Testis (tissue), 2 donors: Measurements from ENCODE around the gene ULK3.

ENCODE experiments used
- CTCF ChIP-seq, 3 experiments: fragments of 450-650 bp in 2 of 3; fragments of 200-600 bp in 1 of 3; sonication (generic) in 1 of 3; IDR thresholded peaks; one replicate each; pipeline ENCODE4 v1.5.1; 2016 to 2019; ENCODE audit warnings: antibody characterized with exemption in 3 of 3, mild to moderate bottlenecking in 2 of 3, moderate library complexity in 1 of 3
- POLR2A ChIP-seq: fragments of 450-650 bp; IDR thresholded peaks from one replicate; pipeline ENCODE4 v1.6.1; 2017; ENCODE audit warnings: antibody characterized with exemption, mild to moderate bottlenecking, moderate library complexity

- no peak for TF ChIP-seq CTCF (IDR thresholded peaks at IDR 0.05)
- TF ChIP-seq POLR2A: no peak
These were observed 14.1 kb downstream of the ULK3 start for GRCh38 chr15:74828835-74829234.
